HCT116 (cell line): ENCODE measurements around the gene DNM2. TPM values are rescaled to one million over a fixed set of nuclear protein-coding genes. Genes with fewer than 3 reads are reported as not detected.

Experiments
- ATAC-seq: fragments of 200-7000 bp; cut with Tn5 transposase; 2 replicates; pipeline ENCODE4 v1.9.1; 2020; ENCODE audit warnings: mild to moderate bottlenecking, moderate library complexity
- BruUV-seq: library from RNA; stranded (reverse); fragments of 400-500 nt; replicated peaks from 2 replicates; lab custom pipeline; 2021; lab: Mats Ljungman, UMichigan
- CTCF ChIA-PET: fragments of 300-600 bp; sonication (Branson Sonifier 250); formaldehyde crosslinking; loops from one replicate; lab custom pipeline; 2021; ENCODE audit warnings: antibody characterized with exemption; lab: Charles Lee
- POLR2A ChIA-PET: fragments of 300-600, 350-600 bp; sonication (Branson Sonifier 250); formaldehyde crosslinking; loops from one replicate; lab custom pipeline; 2021; ENCODE audit warnings: antibody characterized with exemption; lab: Charles Lee
- RAD21 ChIA-PET, 2 experiments: fragments of 300-600 bp; sonication (Branson Sonifier 250); formaldehyde crosslinking; loops; one replicate each; lab custom pipeline; 2023; ENCODE audit warnings: low total read pairs in 2 of 2; ENCODE audit not compliant: uncharacterized antibody in 2 of 2, unreplicated experiment in 2 of 2, low non-redundant PET in 1 of 2; lab: Charles Lee
- DNase-seq: peaks from one replicate; pipeline ENCODE4 v3.0.0-alpha.2; 2010; ENCODE audit warnings: low read depth, low spot score
- H2AFZ ChIP-seq: fragments of 200-600 bp; shearing (Covaris generic), sonication (generic); 2 replicates; pipeline ENCODE4 v1.6.1; 2017; ENCODE audit warnings: low read depth, mixed run types, mixed read lengths, antibody characterized with exemption, low read length; ENCODE audit not compliant: poor library complexity, severe bottlenecking
- H3K27ac ChIP-seq: 2 replicates; pipeline ENCODE4 v1.5.1; 2012; ENCODE audit warnings: low read depth, low read length
- H3K27me3 ChIP-seq: fragments of 200-600 bp; sonication (generic); 2 replicates; pipeline ENCODE4 v1.6.1; 2016; ENCODE audit warnings: mixed run types, low read length, mixed read lengths; ENCODE audit not compliant: insufficient read depth
- H3K36me3 ChIP-seq, 2 experiments: fragments of 200-500 bp in 1 of 2; fragments of 200-600 bp in 1 of 2; sonication (Bioruptor generic) in 1 of 2; sonication (generic) in 1 of 2; 2 replicates each; pipeline versions ENCODE4 v1.5.1 to v1.6.1; 2014 to 2016; ENCODE audit warnings: low read length in 2 of 2, inconsistent platforms in 1 of 2, mixed read lengths in 1 of 2, mixed run types in 1 of 2; ENCODE audit not compliant: insufficient read depth in 2 of 2, control insufficient read depth in 1 of 2
- H3K4me1 ChIP-seq, 2 experiments: fragments of 200-600 bp in 1 of 2; sonication (generic) in 1 of 2; 2 replicates each; pipeline versions ENCODE4 v1.5.1 to v1.6.1; 2012 to 2017; ENCODE audit warnings: low read length in 2 of 2, inconsistent platforms in 1 of 2, mild to moderate bottlenecking in 1 of 2, mixed read lengths in 1 of 2, mixed run types in 1 of 2, moderate library complexity in 1 of 2; ENCODE audit not compliant: insufficient read depth in 2 of 2, control insufficient read depth in 1 of 2
- H3K4me2 ChIP-seq: fragments of 200-600 bp; sonication (generic); 2 replicates; pipeline ENCODE4 v1.6.1; 2017; ENCODE audit warnings: mixed run types, low read length, mixed read lengths
- H3K4me3 ChIP-seq, 2 experiments: fragments of 200-600 bp in 1 of 2; sonication (generic) in 1 of 2; replicated peaks in 1 of 2; 2 replicates each; pipeline ENCODE4 v1.5.1; 2011 to 2016; ENCODE audit warnings: low read length in 2 of 2, control low read depth in 1 of 2, low read depth in 1 of 2, mild to moderate bottlenecking in 1 of 2, mixed read lengths in 1 of 2, mixed run types in 1 of 2
- H3K79me2 ChIP-seq: fragments of 200-600 bp; sonication (generic); 2 replicates; pipeline ENCODE4 v1.6.1; 2017; ENCODE audit warnings: mild to moderate bottlenecking, mixed run types, low read length, moderate library complexity, mixed read lengths; ENCODE audit not compliant: insufficient read depth
- H3K9ac ChIP-seq: fragments of 200-600 bp; sonication (generic); 2 replicates; pipeline ENCODE4 v1.6.1; 2016; ENCODE audit warnings: low read length, mixed read lengths
- H3K9me2 ChIP-seq: fragments of 200-600 bp; sonication (generic), shearing (Covaris generic); 2 replicates; pipeline ENCODE4 v1.6.1; 2017; ENCODE audit warnings: mixed run types, mild to moderate bottlenecking, moderate library complexity; ENCODE audit not compliant: insufficient read depth
- H3K9me3 ChIP-seq, 2 experiments: fragments of 200-500 bp in 1 of 2; fragments of 200-600 bp in 1 of 2; sonication (Bioruptor generic) in 1 of 2; sonication (generic) in 1 of 2; 2 replicates each; pipeline ENCODE4 v1.6.1; 2014 to 2017; ENCODE audit warnings: low read length in 2 of 2, mixed read lengths in 2 of 2, inconsistent platforms in 1 of 2, low read depth in 1 of 2, mild to moderate bottlenecking in 1 of 2, mixed run types in 1 of 2, moderate library complexity in 1 of 2; ENCODE audit not compliant: control insufficient read depth in 1 of 2, insufficient read depth in 1 of 2
- H4K20me1 ChIP-seq: fragments of 200-600 bp; sonication (generic), shearing (Covaris generic); 2 replicates; pipeline ENCODE4 v1.6.1; 2017; ENCODE audit warnings: mixed run types, mild to moderate bottlenecking, moderate library complexity; ENCODE audit not compliant: insufficient read depth
- ATF3 ChIP-seq: IDR thresholded peaks from 2 replicates; pipeline ENCODE4 v1.6.1; 2012
- CEBPB ChIP-seq: IDR thresholded peaks from 2 replicates; pipeline ENCODE4 v1.6.1; 2012; ENCODE audit warnings: low read depth
- EGR1 ChIP-seq: IDR thresholded peaks from 2 replicates; pipeline ENCODE4 v1.6.1; 2012; ENCODE audit warnings: low read depth
- FOSL1 ChIP-seq: IDR thresholded peaks from 2 replicates; pipeline ENCODE4 v1.6.1; 2012; ENCODE audit warnings: low read depth
- JUND ChIP-seq: IDR thresholded peaks from 2 replicates; pipeline ENCODE4 v1.6.1; 2012
- RAD21 ChIP-seq: IDR thresholded peaks from 2 replicates; pipeline ENCODE4 v1.6.1; 2012; ENCODE audit warnings: low read depth, mild to moderate bottlenecking
- SP1 ChIP-seq: IDR thresholded peaks from 2 replicates; pipeline ENCODE4 v1.6.1; 2012; ENCODE audit warnings: low read depth
- SRF ChIP-seq: IDR thresholded peaks from 2 replicates; pipeline ENCODE4 v1.6.1; 2012; ENCODE audit warnings: low read depth
- TCF7L2 ChIP-seq: IDR thresholded peaks from 2 replicates; pipeline ENCODE4 v1.7.0; 2011; ENCODE audit warnings: borderline replicate concordance, inconsistent platforms; ENCODE audit not compliant: insufficient read depth, insufficient read length; ENCODE audit errors: extremely low read depth
- intact Hi-C: fragments of 100-400 bp; cut with micrococcal nuclease; formaldehyde crosslinking; loops from 2 replicates; pipeline ENCODE4 v1.10.0; 2022
- total RNA-seq: library from RNA; stranded (reverse); gene quantifications from one replicate; pipeline ENCODE4 v1.2.1, GENCODE V29; 2021; ENCODE audit not compliant: unreplicated experiment
- TF ChIP-seq, protein P1 (sequence below): IDR thresholded peaks from 2 replicates; pipeline ENCODE4 v1.6.1; 2011; ENCODE audit warnings: mild to moderate bottlenecking, low read length, moderate library complexity; ENCODE audit not compliant: insufficient replicate concordance; ENCODE audit errors: extremely low read depth
- TF ChIP-seq, protein P2 (sequence below): IDR thresholded peaks from 2 replicates; pipeline ENCODE4 v1.6.1; 2012; ENCODE audit warnings: low read depth

Gene DNM2
- total RNA-seq, 1 experiment from 2014 or later, result 183 TPM

GRCh38 chr19:10815969-10816644 is 98.2 kb downstream of the DNM2 start:
- CTCF ChIA-PET, result no interaction called here
- 0 out of 2 replicates have a peak overlapping the region, but pooled peaks have one; percentile 6 for H3K27ac ChIP-seq
- no peaks in the 10 kb centered on the region for H3K9me2 ChIP-seq
- POLR2A ChIA-PET, result no interaction called here
- no peak for TF ChIP-seq SRF
- no peaks in the 10 kb centered on the region for H3K9me3 ChIP-seq
- no peak for ATAC-seq
- peaks cover 11 to 22% of the 10 kb centered on the region in 2 experiments for H3K4me1 ChIP-seq
- H2AFZ ChIP-seq, result no peak overlapping the region
- no peaks in the 10 kb centered on the region for H3K79me2 ChIP-seq
- H3K27me3 ChIP-seq, result no peaks in the 10 kb centered on the region
- RAD21 ChIA-PET, result no interaction called here
- BruUV-seq, result no TSS peak
- H4K20me1 ChIP-seq, result no peaks in the 10 kb centered on the region
- no peak overlapping the region for H3K4me3 ChIP-seq
- H3K4me2 ChIP-seq, result no peak overlapping the region
- no peak for DNase-seq
- H3K36me3 ChIP-seq, result peaks cover 0 to 6% of the 10 kb centered on the region in 2 experiments; a peak in 3 of 4 replicates
- intact Hi-C loops, result no loop called here
- no peak overlapping the region for H3K9ac ChIP-seq

DNA sequence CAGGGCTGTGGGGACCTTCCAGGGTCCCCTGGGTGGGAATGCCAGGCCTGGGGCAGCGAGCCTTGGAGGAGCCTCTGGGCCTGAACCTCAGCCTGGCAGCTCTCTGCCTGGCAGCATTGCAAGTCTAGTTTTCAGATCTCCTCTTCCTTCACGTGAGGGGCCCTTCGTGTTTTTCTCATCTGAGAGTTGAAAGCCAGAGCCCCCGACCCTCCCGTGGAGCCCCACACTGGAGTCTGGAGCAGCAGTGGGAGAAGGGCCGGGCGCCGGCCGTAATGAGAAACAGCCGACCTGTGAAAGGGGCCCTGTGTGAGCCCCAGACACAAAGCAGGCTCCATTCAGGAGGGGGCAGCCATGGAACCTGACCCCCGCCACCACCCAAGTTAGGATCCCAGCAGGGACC is 98.8 kb downstream of the DNM2 start:
- no peak for ATAC-seq
- TF ChIP-seq TCF7L2 (no peak), RAD21 (no peak), ATF3 (no peak), SP1 (no peak), EGR1 (no peak), FOSL1 (no peak), SRF (no peak), JUND (no peak), CEBPB (no peak)
- TF ChIP-seq, protein P1, sequence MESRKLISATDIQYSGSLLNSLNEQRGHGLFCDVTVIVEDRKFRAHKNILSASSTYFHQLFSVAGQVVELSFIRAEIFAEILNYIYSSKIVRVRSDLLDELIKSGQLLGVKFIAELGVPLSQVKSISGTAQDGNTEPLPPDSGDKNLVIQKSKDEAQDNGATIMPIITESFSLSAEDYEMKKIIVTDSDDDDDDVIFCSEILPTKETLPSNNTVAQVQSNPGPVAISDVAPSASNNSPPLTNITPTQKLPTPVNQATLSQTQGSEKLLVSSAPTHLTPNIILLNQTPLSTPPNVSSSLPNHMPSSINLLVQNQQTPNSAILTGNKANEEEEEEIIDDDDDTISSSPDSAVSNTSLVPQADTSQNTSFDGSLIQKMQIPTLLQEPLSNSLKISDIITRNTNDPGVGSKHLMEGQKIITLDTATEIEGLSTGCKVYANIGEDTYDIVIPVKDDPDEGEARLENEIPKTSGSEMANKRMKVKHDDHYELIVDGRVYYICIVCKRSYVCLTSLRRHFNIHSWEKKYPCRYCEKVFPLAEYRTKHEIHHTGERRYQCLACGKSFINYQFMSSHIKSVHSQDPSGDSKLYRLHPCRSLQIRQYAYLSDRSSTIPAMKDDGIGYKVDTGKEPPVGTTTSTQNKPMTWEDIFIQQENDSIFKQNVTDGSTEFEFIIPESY, result no peak
- TF ChIP-seq, protein P2, sequence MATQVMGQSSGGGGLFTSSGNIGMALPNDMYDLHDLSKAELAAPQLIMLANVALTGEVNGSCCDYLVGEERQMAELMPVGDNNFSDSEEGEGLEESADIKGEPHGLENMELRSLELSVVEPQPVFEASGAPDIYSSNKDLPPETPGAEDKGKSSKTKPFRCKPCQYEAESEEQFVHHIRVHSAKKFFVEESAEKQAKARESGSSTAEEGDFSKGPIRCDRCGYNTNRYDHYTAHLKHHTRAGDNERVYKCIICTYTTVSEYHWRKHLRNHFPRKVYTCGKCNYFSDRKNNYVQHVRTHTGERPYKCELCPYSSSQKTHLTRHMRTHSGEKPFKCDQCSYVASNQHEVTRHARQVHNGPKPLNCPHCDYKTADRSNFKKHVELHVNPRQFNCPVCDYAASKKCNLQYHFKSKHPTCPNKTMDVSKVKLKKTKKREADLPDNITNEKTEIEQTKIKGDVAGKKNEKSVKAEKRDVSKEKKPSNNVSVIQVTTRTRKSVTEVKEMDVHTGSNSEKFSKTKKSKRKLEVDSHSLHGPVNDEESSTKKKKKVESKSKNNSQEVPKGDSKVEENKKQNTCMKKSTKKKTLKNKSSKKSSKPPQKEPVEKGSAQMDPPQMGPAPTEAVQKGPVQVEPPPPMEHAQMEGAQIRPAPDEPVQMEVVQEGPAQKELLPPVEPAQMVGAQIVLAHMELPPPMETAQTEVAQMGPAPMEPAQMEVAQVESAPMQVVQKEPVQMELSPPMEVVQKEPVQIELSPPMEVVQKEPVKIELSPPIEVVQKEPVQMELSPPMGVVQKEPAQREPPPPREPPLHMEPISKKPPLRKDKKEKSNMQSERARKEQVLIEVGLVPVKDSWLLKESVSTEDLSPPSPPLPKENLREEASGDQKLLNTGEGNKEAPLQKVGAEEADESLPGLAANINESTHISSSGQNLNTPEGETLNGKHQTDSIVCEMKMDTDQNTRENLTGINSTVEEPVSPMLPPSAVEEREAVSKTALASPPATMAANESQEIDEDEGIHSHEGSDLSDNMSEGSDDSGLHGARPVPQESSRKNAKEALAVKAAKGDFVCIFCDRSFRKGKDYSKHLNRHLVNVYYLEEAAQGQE, result no peak
- Histone ChIP-seq H3K9ac (no peak overlapping the region), H3K36me3 (peaks cover 0 to 6% of the 10 kb centered on the region in 2 experiments; a peak in 3 of 4 replicates), H3K9me2 (no peaks in the 10 kb centered on the region), H3K27me3 (no peaks in the 10 kb centered on the region), H2AFZ (no peak overlapping the region), H3K4me2 (no peak overlapping the region), H4K20me1 (no peaks in the 10 kb centered on the region), H3K4me3 (no peak overlapping the region), H3K4me1 (peaks cover 11 to 18% of the 10 kb centered on the region in 2 experiments), H3K27ac (0 out of 2 replicates have a peak overlapping the region, but pooled peaks have one; percentile 6), H3K79me2 (no peaks in the 10 kb centered on the region), H3K9me3 (no peaks in the 10 kb centered on the region)
- no TSS peak for BruUV-seq
- POLR2A ChIA-PET, result no interaction called here
- intact Hi-C loops, result no loop called here
- CTCF ChIA-PET, result no interaction called here
- no peak for DNase-seq
- RAD21 ChIA-PET, result no interaction called here
